Upper lobe of left lung (tissue), 6 donors: ENCODE measurements around the gene ASCL5. TPM values are rescaled to one million over a fixed set of nuclear protein-coding genes. Genes with fewer than 3 reads are reported as not detected.

Experiments used
- ATAC-seq, 2 donors: fragments of 200-7000 bp; cut with Tn5 transposase; one replicate each; pipeline ENCODE4 v1.9.1; 2022; ENCODE audit warnings: mild to moderate bottlenecking in 2 of 2, moderate library complexity in 2 of 2; ENCODE audit not compliant: low FRiP score in 2 of 2
- DNase-seq, 2 donors: peaks; one replicate each; pipeline ENCODE4 v3.0.0-alpha.2; 2019 to 2020
- H3K27ac ChIP-seq, 4 donors: fragments of 200-600 bp; sonication (generic); one replicate each; pipeline ENCODE4 v1.5.1; 2016 to 2019
- H3K27me3 ChIP-seq, 4 donors: fragments of 200-600 bp; sonication (generic); one replicate each; pipeline ENCODE4 v1.5.1; 2017 to 2019
- H3K36me3 ChIP-seq, 4 donors: fragments of 200-600 bp; sonication (generic); one replicate each; pipeline ENCODE4 v1.5.1; 2016 to 2019
- H3K4me1 ChIP-seq, 4 donors: fragments of 200-600 bp; sonication (generic); one replicate each; pipeline ENCODE4 v1.5.1; 2018 to 2019
- H3K4me3 ChIP-seq, 4 donors: fragments of 200-600 bp; sonication (generic); one replicate each; pipeline ENCODE4 v1.5.1; 2017 to 2019; ENCODE audit warnings: mild to moderate bottlenecking in 2 of 4, moderate library complexity in 1 of 4
- H3K9me3 ChIP-seq, 4 donors: fragments of 200-600 bp; sonication (generic); one replicate each; pipeline ENCODE4 v1.5.1; 2018 to 2019
- CTCF ChIP-seq, 6 experiments: fragments of 450-650 bp in 4 of 6; fragments of 200-600 bp in 2 of 6; sonication (generic) in 2 of 6; IDR thresholded peaks; one replicate each; pipeline ENCODE4 v1.5.1; 2016 to 2019; ENCODE audit warnings: antibody characterized with exemption in 6 of 6
- EP300 ChIP-seq, 4 donors: sonication (generic); formaldehyde crosslinking; IDR thresholded peaks; one replicate each; pipeline ENCODE4 v1.5.1; 2017; ENCODE audit warnings: antibody characterized with exemption in 4 of 4, control low read depth in 2 of 4
- POLR2A ChIP-seq, 4 donors: fragments of 450-650 bp; IDR thresholded peaks; one replicate each; pipeline ENCODE4 v1.5.1; 2016 to 2017; ENCODE audit warnings: antibody characterized with exemption in 4 of 4, mild to moderate bottlenecking in 2 of 4
- POLR2AphosphoS5 ChIP-seq, 2 donors: sonication (generic); formaldehyde crosslinking; IDR thresholded peaks; one replicate each; pipeline ENCODE4 v1.5.1; 2017; ENCODE audit warnings: antibody characterized with exemption in 2 of 2
- WGBS, 2 donors: methylation state at CpG; one replicate each; pipeline ENCODE4 v1.1.5; 2017 to 2018; 5-methylcytosine and 5-hydroxymethylcytosine counted together
- total RNA-seq, 6 donors: library from RNA; depleted of rRNA in 4 of 6; stranded (reverse); fragments of >200 nt in 4 of 6; gene quantifications; one replicate each; pipeline versions ENCODE4 v1.1.0 to v1.2.1, GENCODE V29; 2016 to 2021
- donor health status: DM: no; HTN: no; CAD: no; lungs with moderate emphysema.
- donor health status: DM: no; HTN: yes; CAD: no; lungs with severe emphysema.

Gene ASCL5
- total RNA-seq, 6 donors from 2014 or later, result not detected

- no peak for DNase-seq
- H3K27me3 ChIP-seq, result no peaks in the 10 kb centered on the region
- TF ChIP-seq CTCF (IDR thresholded peaks at IDR 0.05) (no peak), EP300 (IDR thresholded peaks at IDR 0.05) (no peak)
- H3K27ac ChIP-seq, result no peak overlapping the region
- WGBS, 2 donors, result 87% methylated on average over 4 of the region's 4 CpGs; no CpG with 5 or more reads in 1 of the 2 donors
- H3K9me3 ChIP-seq, result no peaks in the 10 kb centered on the region
- no peaks in the 10 kb centered on the region for H3K36me3 ChIP-seq
- no peak for ATAC-seq
- no peak overlapping the region for H3K4me3 ChIP-seq
- H3K4me1 ChIP-seq, result no peaks in the 10 kb centered on the region
These were observed 32.2 kb downstream of the ASCL5 start for GRCh38 chr1:201094832-201095231.

GRCh38 chr1:201093962-201094361 is 33.0 kb downstream of the ASCL5 start:
- no peak overlapping the region for H3K27ac ChIP-seq
- no peaks in the 10 kb centered on the region for H3K27me3 ChIP-seq
- DNase-seq, result no peak
- H3K4me3 ChIP-seq, result no peak overlapping the region
- no peaks in the 10 kb centered on the region for H3K36me3 ChIP-seq
- TF ChIP-seq CTCF (IDR thresholded peaks at IDR 0.05) (no peak), POLR2A (IDR thresholded peaks at IDR 0.05) (no peak), EP300 (IDR thresholded peaks at IDR 0.05) (no peak), POLR2AphosphoS5 (IDR thresholded peaks at IDR 0.05) (no peak)
- H3K9me3 ChIP-seq, result no peaks in the 10 kb centered on the region
- ATAC-seq, result no peak
- 78 to 79% methylated on average over 7 of the region's 7 CpGs for WGBS, 2 donors
- no peaks in the 10 kb centered on the region for H3K4me1 ChIP-seq

DNA sequence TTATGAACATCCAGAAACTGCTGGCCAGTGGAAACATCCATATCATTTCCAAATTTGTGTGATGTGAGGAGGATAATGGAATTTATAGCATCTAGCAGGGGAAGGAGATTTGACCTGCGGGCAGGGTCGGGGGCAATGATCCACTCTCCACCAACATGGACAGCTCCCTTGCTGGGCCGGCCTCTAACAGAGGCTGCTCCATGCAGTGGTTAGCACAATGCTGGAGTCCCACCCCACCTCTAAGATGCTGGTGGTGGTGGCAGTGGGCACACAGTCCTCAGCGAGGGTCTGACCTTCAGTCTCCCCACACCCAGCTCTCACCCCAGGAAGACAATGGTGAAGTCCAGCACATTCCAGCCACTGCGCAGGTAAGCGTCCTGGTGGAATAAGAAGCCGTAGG is 33.4 kb downstream of the ASCL5 start:
- no peak overlapping the region for H3K4me3 ChIP-seq
- TF ChIP-seq POLR2A (IDR thresholded peaks at IDR 0.05) (no peak), POLR2AphosphoS5 (IDR thresholded peaks at IDR 0.05) (no peak), EP300 (IDR thresholded peaks at IDR 0.05) (no peak), CTCF (IDR thresholded peaks at IDR 0.05) (no peak)
- H3K36me3 ChIP-seq, result no peaks in the 10 kb centered on the region
- ATAC-seq (no peak), DNase-seq (no peak)
- H3K4me1 ChIP-seq, result no peaks in the 10 kb centered on the region
- no peak overlapping the region for H3K27ac ChIP-seq
- no peaks in the 10 kb centered on the region for H3K27me3 ChIP-seq
- 92 to 95% methylated on average over 4 to 7 of the region's 7 CpGs for WGBS, 2 donors
- H3K9me3 ChIP-seq, result no peaks in the 10 kb centered on the region

DNA sequence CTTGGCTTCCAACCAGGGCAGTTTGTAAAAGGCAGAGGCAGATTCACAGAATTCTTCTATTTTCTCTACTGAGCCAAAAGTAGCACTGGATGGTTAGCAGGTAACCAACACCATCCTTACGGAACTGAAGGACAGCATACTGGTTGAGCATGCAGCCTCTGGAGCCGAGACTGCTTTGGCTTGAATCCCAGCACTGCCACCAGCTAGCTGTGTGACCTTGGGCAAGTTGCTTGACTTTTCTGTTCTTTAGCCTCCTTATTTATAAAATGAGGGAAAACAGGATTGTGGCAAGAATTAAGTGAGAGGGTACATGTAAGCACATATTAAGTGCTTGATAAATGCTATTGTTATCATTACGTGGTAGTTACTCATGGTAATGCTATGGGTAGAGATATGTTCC is 34.2 kb downstream of the ASCL5 start:
- DNase-seq (no peak), ATAC-seq (no peak)
- no peaks in the 10 kb centered on the region for H3K27me3 ChIP-seq
- H3K4me3 ChIP-seq, result no peak overlapping the region
- WGBS, 2 donors, result 92 to 93% methylated on average over 3 of the region's 3 CpGs
- no peak overlapping the region for H3K27ac ChIP-seq
- no peaks in the 10 kb centered on the region for H3K9me3 ChIP-seq
- no peaks in the 10 kb centered on the region for H3K4me1 ChIP-seq
- TF ChIP-seq POLR2AphosphoS5 (IDR thresholded peaks at IDR 0.05) (no peak), CTCF (IDR thresholded peaks at IDR 0.05) (no peak), POLR2A (IDR thresholded peaks at IDR 0.05) (no peak), EP300 (IDR thresholded peaks at IDR 0.05) (no peak)
- no peaks in the 10 kb centered on the region for H3K36me3 ChIP-seq

GRCh38 chr1:201091256-201091655 is 35.7 kb downstream of the ASCL5 start:
- no peak for TF ChIP-seq POLR2AphosphoS5 (IDR thresholded peaks at IDR 0.05)
- TF ChIP-seq POLR2A (IDR thresholded peaks at IDR 0.05), result no peak
- TF ChIP-seq EP300 (IDR thresholded peaks at IDR 0.05), result no peak
- TF ChIP-seq CTCF (IDR thresholded peaks at IDR 0.05), result no peak
- 91 to 100% methylated on average over 2 to 4 of the region's 4 CpGs for WGBS, 2 donors

More at GRCh38 chr1:201091256-201091655, 35.7 kb downstream of the ASCL5 start:
- Histone ChIP-seq H3K4me1 (no peaks in the 10 kb centered on the region), H3K9me3 (no peaks in the 10 kb centered on the region), H3K27me3 (no peaks in the 10 kb centered on the region), H3K36me3 (no peaks in the 10 kb centered on the region), H3K4me3 (no peak overlapping the region), H3K27ac (no peak overlapping the region)
- DNase-seq (no peak), ATAC-seq (no peak)
